ENCODE results near the gene ZSCAN20. TPM values are rescaled to one million over a fixed set of nuclear protein-coding genes. Genes with fewer than 3 reads are reported as not detected.
"Not testable (repeated sequence)": the region's sequence is repeated elsewhere in the genome, so short reads cannot be mapped to it uniquely, and the experiment has no call there.

The ZSCAN20 gene
- total RNA-seq, 4 donors from 2014 or later, result 6.9 to 9.4 (median 7.8) TPM

- peaks cover 0 to 21% (median 0%) of the 10 kb centered on the region in 4 donors for H3K9me3 ChIP-seq
- 57 to 58% methylated on average over 1 of the region's 1 CpG for WGBS, 2 donors
- no peaks in the 10 kb centered on the region for H3K4me1 ChIP-seq
- peaks cover 0 to 25% (median 0%) of the 10 kb centered on the region in 3 donors for H3K36me3 ChIP-seq
- H3K27me3 ChIP-seq, result no peaks in the 10 kb centered on the region
- H3K4me3 ChIP-seq, result no peak overlapping the region
- no peak overlapping the region for H3K27ac ChIP-seq
- TF ChIP-seq CTCF (IDR thresholded peaks at IDR 0.05) (no peak), POLR2A (IDR thresholded peaks at IDR 0.05) (no peak), EP300 (IDR thresholded peaks at IDR 0.05) (no peak)
- DNase-seq (ENCODE audit: low spot score in 2 of 2), result no peak
Measured at GRCh38 chr1:33503506-33503905, 31.1 kb downstream of the ZSCAN20 start.

- no peak overlapping the region for H3K4me3 ChIP-seq
- H3K27ac ChIP-seq, result no peak overlapping the region
- no peaks in the 10 kb centered on the region for H3K36me3 ChIP-seq
- H3K4me1 ChIP-seq, result no peaks in the 10 kb centered on the region
- WGBS, 2 donors, result 95 to 97% methylated on average over 3 of the region's 3 CpGs
- DNase-seq (ENCODE audit: low spot score in 2 of 2), result no peak
- peaks cover 0 to 7% (median 0%) of the 10 kb centered on the region in 4 donors for H3K9me3 ChIP-seq
- H3K27me3 ChIP-seq, result no peaks in the 10 kb centered on the region
- TF ChIP-seq CTCF (IDR thresholded peaks at IDR 0.05), result no peak
- TF ChIP-seq EP300 (IDR thresholded peaks at IDR 0.05), result no peak
- TF ChIP-seq POLR2A (IDR thresholded peaks at IDR 0.05), result no peak
Measured at GRCh38 chr1:33507661-33508060, 35.2 kb downstream of the ZSCAN20 start.

GRCh38 chr1:33508151-33508550 lies 35.7 kb downstream of the ZSCAN20 start:
- Histone ChIP-seq H3K27me3 (no peaks in the 10 kb centered on the region), H3K9me3 (peaks cover 0 to 7% (median 0%) of the 10 kb centered on the region in 4 donors), H3K4me1 (no peaks in the 10 kb centered on the region), H3K4me3 (no peak overlapping the region), H3K27ac (no peak overlapping the region), H3K36me3 (no peaks in the 10 kb centered on the region)
- 74 to 88% methylated on average over 1 of the region's 1 CpG for WGBS, 2 donors
- TF ChIP-seq EP300 (IDR thresholded peaks at IDR 0.05) (no peak), CTCF (IDR thresholded peaks at IDR 0.05) (no peak), POLR2A (IDR thresholded peaks at IDR 0.05) (no peak)
- no peak for DNase-seq (ENCODE audit: low spot score in 2 of 2)

- not testable (repeated sequence) for H3K4me1 ChIP-seq; DNase-seq (ENCODE audit: low spot score in 2 of 2); H3K36me3 ChIP-seq; H3K4me3 ChIP-seq; H3K27ac ChIP-seq; H3K27me3 ChIP-seq; H3K9me3 ChIP-seq
- WGBS, 2 donors, result 93 to 98% methylated on average over 10 to 14 of the region's 24 CpGs
Measured at GRCh38 chr1:33509276-33509675, 36.8 kb downstream of the ZSCAN20 start.

GRCh38 chr1:33512226-33513011 lies 40.0 kb downstream of the ZSCAN20 start:
- H3K4me1 ChIP-seq, result no peaks in the 10 kb centered on the region
- no peak overlapping the region for H3K27ac ChIP-seq
- H3K27me3 ChIP-seq, result no peaks in the 10 kb centered on the region
- no peak for TF ChIP-seq CTCF (IDR thresholded peaks at IDR 0.05)
- no peak for TF ChIP-seq EP300 (IDR thresholded peaks at IDR 0.05)
- H3K36me3 ChIP-seq, result no peaks in the 10 kb centered on the region
- no peak for DNase-seq (ENCODE audit: low spot score in 2 of 2)
- peaks cover 0 to 3% (median 0%) of the 10 kb centered on the region in 4 donors for H3K9me3 ChIP-seq
- WGBS, 2 donors, result 86 to 91% methylated on average over 6 of the region's 6 CpGs
- no peak overlapping the region for H3K4me3 ChIP-seq

All from tibial nerve (tissue), 4 donors.